ENCODE data around the gene DCBLD2.

DNA sequence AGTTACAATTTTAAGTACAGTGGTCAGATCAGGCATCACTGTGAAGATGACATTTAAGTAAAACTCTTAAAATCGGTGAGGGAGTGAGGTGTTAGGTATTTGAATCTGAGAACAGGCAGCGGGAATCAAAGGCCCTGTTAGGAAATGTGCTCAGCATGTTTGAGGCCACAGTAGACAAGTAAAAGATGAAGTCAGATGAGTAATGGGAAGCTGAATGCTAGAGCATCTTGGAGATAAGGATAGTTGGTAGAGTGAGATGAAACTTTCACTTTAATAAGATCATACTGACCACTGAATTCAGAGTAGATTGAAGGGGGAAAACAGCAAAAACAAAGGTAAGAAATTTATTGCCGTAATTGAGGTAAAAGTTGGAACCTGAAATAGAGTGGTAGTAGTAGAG lies 61.6 kb downstream of the DCBLD2 start:
- TF ChIP-seq, protein P1, sequence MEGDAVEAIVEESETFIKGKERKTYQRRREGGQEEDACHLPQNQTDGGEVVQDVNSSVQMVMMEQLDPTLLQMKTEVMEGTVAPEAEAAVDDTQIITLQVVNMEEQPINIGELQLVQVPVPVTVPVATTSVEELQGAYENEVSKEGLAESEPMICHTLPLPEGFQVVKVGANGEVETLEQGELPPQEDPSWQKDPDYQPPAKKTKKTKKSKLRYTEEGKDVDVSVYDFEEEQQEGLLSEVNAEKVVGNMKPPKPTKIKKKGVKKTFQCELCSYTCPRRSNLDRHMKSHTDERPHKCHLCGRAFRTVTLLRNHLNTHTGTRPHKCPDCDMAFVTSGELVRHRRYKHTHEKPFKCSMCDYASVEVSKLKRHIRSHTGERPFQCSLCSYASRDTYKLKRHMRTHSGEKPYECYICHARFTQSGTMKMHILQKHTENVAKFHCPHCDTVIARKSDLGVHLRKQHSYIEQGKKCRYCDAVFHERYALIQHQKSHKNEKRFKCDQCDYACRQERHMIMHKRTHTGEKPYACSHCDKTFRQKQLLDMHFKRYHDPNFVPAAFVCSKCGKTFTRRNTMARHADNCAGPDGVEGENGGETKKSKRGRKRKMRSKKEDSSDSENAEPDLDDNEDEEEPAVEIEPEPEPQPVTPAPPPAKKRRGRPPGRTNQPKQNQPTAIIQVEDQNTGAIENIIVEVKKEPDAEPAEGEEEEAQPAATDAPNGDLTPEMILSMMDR (IDR thresholded peaks at IDR 0.05): no peak
- TF ChIP-seq POLR2A (IDR thresholded peaks at IDR 0.05) (no peak), POLR2AphosphoS5 (IDR thresholded peaks at IDR 0.05) (no peak)

All from suprapubic skin (tissue), 4 donors.